ENCODE measurements around the gene DFFB. TPM values are rescaled to one million over a fixed set of nuclear protein-coding genes. Genes with fewer than 3 reads are reported as not detected.

DFFB gene
- total RNA-seq, 1 experiment from 2014 or later = 9.0 TPM

DNA sequence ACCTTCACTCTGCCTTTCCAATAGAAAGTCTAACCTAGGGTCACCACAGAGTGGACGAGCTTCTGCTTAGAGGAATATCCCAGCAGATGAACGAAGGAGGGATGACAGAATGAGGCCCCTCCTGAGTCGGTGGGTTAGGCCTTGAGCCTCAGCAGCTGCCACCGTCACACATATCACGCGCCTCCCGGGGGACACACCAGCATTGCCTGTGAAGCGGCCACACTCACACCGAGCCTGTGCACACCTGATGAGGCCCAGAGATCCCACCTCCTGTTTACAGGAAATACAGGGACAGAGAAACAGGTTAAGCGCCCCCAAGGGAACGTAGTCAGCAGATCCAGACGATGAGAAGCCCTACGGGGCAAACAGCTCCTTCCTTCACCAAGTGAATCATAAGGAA lies 35.8 kb upstream of the DFFB start:
- CTCF ChIA-PET = no interaction called here

DNA sequence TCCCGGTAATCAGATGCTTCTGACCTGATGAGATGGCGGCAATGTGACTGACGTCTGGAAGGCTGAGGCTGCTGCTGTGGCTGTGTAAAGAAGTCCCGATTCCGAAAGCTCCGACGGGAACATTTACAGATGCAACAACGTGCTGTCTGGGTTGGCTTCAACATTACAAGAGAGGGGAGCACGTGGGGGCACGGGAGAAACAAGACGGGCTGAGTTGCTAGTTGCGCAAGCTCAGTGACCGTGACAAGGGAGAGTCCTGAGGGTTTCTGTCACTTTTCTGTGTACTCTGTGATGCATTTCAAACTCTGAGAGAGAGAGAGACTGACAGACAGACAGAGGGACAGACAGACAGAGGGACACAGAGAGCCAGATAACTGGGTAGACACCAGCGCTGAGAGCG lies 35.4 kb upstream of the DFFB start:
- DNase-seq (ENCODE audit: low read depth, low spot score) (no peak), ATAC-seq (no peak)
- CTCF ChIA-PET = no interaction called here
- intact Hi-C loops (cut with micrococcal nuclease) = no loop called here
- Histone ChIP-seq H3K4me2 (ENCODE audit: low read length) (no peak overlapping the region), H3K27me3 (ENCODE audit: insufficient read depth, low read length) (no peaks in the 10 kb centered on the region), H4K20me1 (ENCODE audit: insufficient read depth) (no peaks in the 10 kb centered on the region), H3K9ac (ENCODE audit: low read length) (no peak overlapping the region), H3K9me2 (ENCODE audit: insufficient read depth) (no peaks in the 10 kb centered on the region), H3K4me3 (replicated peaks in 1 of 2; ENCODE audit: low read depth in 1 of 2, low read length in 2 of 2) (no peak overlapping the region), H3K4me1 (ENCODE audit: control insufficient read depth in 1 of 2, insufficient read depth in 2 of 2, low read length in 2 of 2) (no peaks in the 10 kb centered on the region), H3K36me3 (ENCODE audit: control insufficient read depth in 1 of 2, insufficient read depth in 2 of 2, low read length in 2 of 2) (no peaks in the 10 kb centered on the region; a peak in 2 of 4 replicates), H3K9me3 (ENCODE audit: control insufficient read depth in 1 of 2, insufficient read depth in 1 of 2, low read depth in 1 of 2, low read length in 2 of 2) (no peaks in the 10 kb centered on the region), H3K79me2 (ENCODE audit: insufficient read depth, low read length) (no peaks in the 10 kb centered on the region), H2AFZ (ENCODE audit: low read depth, low read length, poor library complexity, severe bottlenecking) (no peak overlapping the region), H3K27ac (ENCODE audit: low read depth, low read length) (no peak overlapping the region)
- no TSS peak for BruUV-seq (replicated peaks)
- RAD21 ChIA-PET (ENCODE audit: low non-redundant PET in 1 of 2, low total read pairs in 2 of 2, uncharacterized antibody in 2 of 2, unreplicated experiment in 2 of 2) = no interaction called here
- POLR2A ChIA-PET = no interaction called here
- TF ChIP-seq, protein P1, sequence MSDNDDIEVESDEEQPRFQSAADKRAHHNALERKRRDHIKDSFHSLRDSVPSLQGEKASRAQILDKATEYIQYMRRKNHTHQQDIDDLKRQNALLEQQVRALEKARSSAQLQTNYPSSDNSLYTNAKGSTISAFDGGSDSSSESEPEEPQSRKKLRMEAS (IDR thresholded peaks at IDR 0.05) = no peak
- no peak for TF ChIP-seq CEBPB (IDR thresholded peaks at IDR 0.05; ENCODE audit: low read depth)
- no peak for TF ChIP-seq ZNF274 (IDR thresholded peaks at IDR 0.05; ENCODE audit: low read depth, low read length)
- TF ChIP-seq, protein P2, sequence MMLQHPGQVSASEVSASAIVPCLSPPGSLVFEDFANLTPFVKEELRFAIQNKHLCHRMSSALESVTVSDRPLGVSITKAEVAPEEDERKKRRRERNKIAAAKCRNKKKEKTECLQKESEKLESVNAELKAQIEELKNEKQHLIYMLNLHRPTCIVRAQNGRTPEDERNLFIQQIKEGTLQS (IDR thresholded peaks at IDR 0.05) = no peak
- TF ChIP-seq YY1 (IDR thresholded peaks at IDR 0.05; ENCODE audit: extremely low read depth, insufficient replicate concordance, low read depth, low read length) = no peak
- no peak for TF ChIP-seq ELF1 (IDR thresholded peaks at IDR 0.05; ENCODE audit: borderline replicate concordance, low read depth)
- no peak for TF ChIP-seq EGR1 (IDR thresholded peaks at IDR 0.05; ENCODE audit: low read depth)
- TF ChIP-seq CBX3 (IDR thresholded peaks at IDR 0.05; ENCODE audit: low read depth) = no peak
- TF ChIP-seq FOSL1 (IDR thresholded peaks at IDR 0.05; ENCODE audit: low read depth) = no peak
- TF ChIP-seq POLR2A (IDR thresholded peaks at IDR 0.05; ENCODE audit: borderline replicate concordance, extremely low read depth, insufficient read depth, insufficient read length) = no peak
- no peak for TF ChIP-seq TCF7L2 (IDR thresholded peaks at IDR 0.05; ENCODE audit: borderline replicate concordance, extremely low read depth, insufficient read depth, insufficient read length)
- no peak for TF ChIP-seq SIN3A (IDR thresholded peaks at IDR 0.05; ENCODE audit: low read depth)
- no peak for TF ChIP-seq EZH2 (IDR thresholded peaks at IDR 0.05)

More for the DNA sequence above, 35.8 kb upstream of the DFFB start:
- Histone ChIP-seq H3K4me2 (ENCODE audit: low read length) (no peak overlapping the region), H3K27ac (ENCODE audit: low read depth, low read length) (no peak overlapping the region), H3K9me2 (ENCODE audit: insufficient read depth) (no peaks in the 10 kb centered on the region), H4K20me1 (ENCODE audit: insufficient read depth) (no peaks in the 10 kb centered on the region), H3K4me3 (replicated peaks in 1 of 2; ENCODE audit: low read depth in 1 of 2, low read length in 2 of 2) (no peak overlapping the region), H3K9ac (ENCODE audit: low read length) (no peak overlapping the region), H3K36me3 (ENCODE audit: control insufficient read depth in 1 of 2, insufficient read depth in 2 of 2, low read length in 2 of 2) (no peaks in the 10 kb centered on the region; a peak in 1 of 4 replicates), H3K9me3 (ENCODE audit: control insufficient read depth in 1 of 2, insufficient read depth in 1 of 2, low read depth in 1 of 2, low read length in 2 of 2) (no peaks in the 10 kb centered on the region), H3K79me2 (ENCODE audit: insufficient read depth, low read length) (no peaks in the 10 kb centered on the region), H2AFZ (ENCODE audit: low read depth, low read length, poor library complexity, severe bottlenecking) (no peak overlapping the region), H3K27me3 (ENCODE audit: insufficient read depth, low read length) (no peaks in the 10 kb centered on the region), H3K4me1 (ENCODE audit: control insufficient read depth in 1 of 2, insufficient read depth in 2 of 2, low read length in 2 of 2) (no peaks in the 10 kb centered on the region)
- ATAC-seq = no peak
- DNase-seq (ENCODE audit: low read depth, low spot score) = no peak
- ChIA-PET POLR2A (no interaction called here), RAD21 (ENCODE audit: low non-redundant PET in 1 of 2, low total read pairs in 2 of 2, uncharacterized antibody in 2 of 2, unreplicated experiment in 2 of 2) (no interaction called here)
- TF ChIP-seq ELF1 (IDR thresholded peaks at IDR 0.05; ENCODE audit: borderline replicate concordance, low read depth) = no peak
- TF ChIP-seq FOSL1 (IDR thresholded peaks at IDR 0.05; ENCODE audit: low read depth) = no peak
- no peak for TF ChIP-seq POLR2AphosphoS5 (IDR thresholded peaks at IDR 0.05; ENCODE audit: low read depth, low read length)
- TF ChIP-seq, protein P3, sequence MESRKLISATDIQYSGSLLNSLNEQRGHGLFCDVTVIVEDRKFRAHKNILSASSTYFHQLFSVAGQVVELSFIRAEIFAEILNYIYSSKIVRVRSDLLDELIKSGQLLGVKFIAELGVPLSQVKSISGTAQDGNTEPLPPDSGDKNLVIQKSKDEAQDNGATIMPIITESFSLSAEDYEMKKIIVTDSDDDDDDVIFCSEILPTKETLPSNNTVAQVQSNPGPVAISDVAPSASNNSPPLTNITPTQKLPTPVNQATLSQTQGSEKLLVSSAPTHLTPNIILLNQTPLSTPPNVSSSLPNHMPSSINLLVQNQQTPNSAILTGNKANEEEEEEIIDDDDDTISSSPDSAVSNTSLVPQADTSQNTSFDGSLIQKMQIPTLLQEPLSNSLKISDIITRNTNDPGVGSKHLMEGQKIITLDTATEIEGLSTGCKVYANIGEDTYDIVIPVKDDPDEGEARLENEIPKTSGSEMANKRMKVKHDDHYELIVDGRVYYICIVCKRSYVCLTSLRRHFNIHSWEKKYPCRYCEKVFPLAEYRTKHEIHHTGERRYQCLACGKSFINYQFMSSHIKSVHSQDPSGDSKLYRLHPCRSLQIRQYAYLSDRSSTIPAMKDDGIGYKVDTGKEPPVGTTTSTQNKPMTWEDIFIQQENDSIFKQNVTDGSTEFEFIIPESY (IDR thresholded peaks at IDR 0.05; ENCODE audit: extremely low read depth, insufficient replicate concordance, low read length) = no peak
- TF ChIP-seq, protein P2 (IDR thresholded peaks at IDR 0.05) = no peak
- TF ChIP-seq POLR2A (IDR thresholded peaks at IDR 0.05; ENCODE audit: borderline replicate concordance, extremely low read depth, insufficient read depth, insufficient read length) = no peak
- no peak for TF ChIP-seq JUND (IDR thresholded peaks at IDR 0.05)
- intact Hi-C loops (cut with micrococcal nuclease) = no loop called here
- no TSS peak for BruUV-seq (replicated peaks)
